ENCODE data around the gene MAN1B1. TPM values are rescaled to one million over a fixed set of nuclear protein-coding genes. Genes with fewer than 3 reads are reported as not detected.

The MAN1B1 gene
- total and polyA plus RNA-seq, 2 donors (not counting 1 experiment from before 2014, with no cell fraction given): 45.5 to 96.6 TPM

GRCh38 chr9:137074657-137075274 is 12.0 kb upstream of the MAN1B1 start:
- no peaks in the 10 kb centered on the region for H3K9me3 ChIP-seq (ENCODE audit: control insufficient read depth, insufficient read depth, low read depth, low read length)
- no peak overlapping the region for H3K27ac ChIP-seq (ENCODE audit: insufficient read depth, low read length)
- H3K27me3 ChIP-seq (ENCODE audit: control insufficient read depth, insufficient read depth, low read length): no peaks in the 10 kb centered on the region
- no peak overlapping the region for H3K4me3 ChIP-seq (replicated peaks in 1 of 4; ENCODE audit: control extremely low read depth in 1 of 4, insufficient read depth in 1 of 4, low read depth in 3 of 4, low read length in 4 of 4)
- H3K9ac ChIP-seq (ENCODE audit: insufficient read depth, low read length): no peak overlapping the region
- H3K4me1 ChIP-seq (ENCODE audit: control insufficient read depth, extremely low read depth, insufficient read depth, low read length): peaks cover 13% of the 10 kb centered on the region
- no peak for DNase-seq (ENCODE audit: low read depth in 2 of 2)
- H3K4me2 ChIP-seq (ENCODE audit: extremely low read depth, insufficient read depth, low read length): no peak overlapping the region
- peaks cover 18% of the 10 kb centered on the region for H3K79me2 ChIP-seq (ENCODE audit: control insufficient read depth, insufficient read depth, low read length)
- TF ChIP-seq CTCF (conservative IDR thresholded peaks at IDR 0.05 in 1 of 2, IDR thresholded peaks at IDR 0.05 in 1 of 2; ENCODE audit: low read depth in 1 of 2, low read length in 2 of 2) (no peak), EZH2 (IDR thresholded peaks at IDR 0.05; ENCODE audit: low read length, missing control alignments) (no peak)
- H2AFZ ChIP-seq (ENCODE audit: low read length): no peak overlapping the region
- H3K36me3 ChIP-seq (ENCODE audit: control insufficient read depth, insufficient read depth, low read length): peaks cover 14% of the 10 kb centered on the region
- no peaks in the 10 kb centered on the region for H4K20me1 ChIP-seq (ENCODE audit: control insufficient read depth, extremely low read depth, insufficient read depth, low read length)

- no peak for DNase-seq (ENCODE audit: low read depth in 2 of 2)
Measured at GRCh38 chr9:137075275-137075775, 11.5 kb upstream of the MAN1B1 start.

GRCh38 chr9:137076636-137077009 is 10.2 kb upstream of the MAN1B1 start:
- TF ChIP-seq EZH2 (IDR thresholded peaks at IDR 0.05; ENCODE audit: low read length, missing control alignments) (no peak), CTCF (conservative IDR thresholded peaks at IDR 0.05 in 1 of 2, IDR thresholded peaks at IDR 0.05 in 1 of 2; ENCODE audit: low read depth in 1 of 2, low read length in 2 of 2) (no peak)
- Histone ChIP-seq H3K79me2 (ENCODE audit: control insufficient read depth, insufficient read depth, low read length) (peaks cover 22% of the 10 kb centered on the region), H3K4me3 (replicated peaks in 1 of 4; ENCODE audit: control extremely low read depth in 1 of 4, insufficient read depth in 1 of 4, low read depth in 3 of 4, low read length in 4 of 4) (peak overlapping the region in 2 of 4 experiments; percentile 19 to 79), H3K9me3 (ENCODE audit: control insufficient read depth, insufficient read depth, low read depth, low read length) (no peaks in the 10 kb centered on the region), H3K27me3 (ENCODE audit: control insufficient read depth, insufficient read depth, low read length) (no peaks in the 10 kb centered on the region), H3K4me2 (ENCODE audit: extremely low read depth, insufficient read depth, low read length) (peak overlapping the region; percentile 59), H3K27ac (ENCODE audit: insufficient read depth, low read length) (no peak overlapping the region), H2AFZ (ENCODE audit: low read length) (peak overlapping the region; percentile 38), H3K36me3 (ENCODE audit: control insufficient read depth, insufficient read depth, low read length) (peaks cover 26% of the 10 kb centered on the region), H3K4me1 (ENCODE audit: control insufficient read depth, extremely low read depth, insufficient read depth, low read length) (peaks cover 8% of the 10 kb centered on the region), H4K20me1 (ENCODE audit: control insufficient read depth, extremely low read depth, insufficient read depth, low read length) (no peaks in the 10 kb centered on the region), H3K9ac (ENCODE audit: insufficient read depth, low read length) (no peak overlapping the region)
- DNase-seq (ENCODE audit: low read depth in 2 of 2): no peak

More at GRCh38 chr9:137075275-137075775, 11.5 kb upstream of the MAN1B1 start:
- H3K9me3 ChIP-seq (ENCODE audit: control insufficient read depth, insufficient read depth, low read depth, low read length): no peaks in the 10 kb centered on the region
- peaks cover 22% of the 10 kb centered on the region for H3K79me2 ChIP-seq (ENCODE audit: control insufficient read depth, insufficient read depth, low read length)
- no peak overlapping the region for H3K4me3 ChIP-seq (replicated peaks in 1 of 4; ENCODE audit: control extremely low read depth in 1 of 4, insufficient read depth in 1 of 4, low read depth in 3 of 4, low read length in 4 of 4)
- no peak overlapping the region for H3K4me2 ChIP-seq (ENCODE audit: extremely low read depth, insufficient read depth, low read length)
- peaks cover 13% of the 10 kb centered on the region for H3K4me1 ChIP-seq (ENCODE audit: control insufficient read depth, extremely low read depth, insufficient read depth, low read length)
- no peak overlapping the region for H2AFZ ChIP-seq (ENCODE audit: low read length)
- no peak overlapping the region for H3K9ac ChIP-seq (ENCODE audit: insufficient read depth, low read length)
- no peak for TF ChIP-seq EZH2 (IDR thresholded peaks at IDR 0.05; ENCODE audit: low read length, missing control alignments)
- H3K36me3 ChIP-seq (ENCODE audit: control insufficient read depth, insufficient read depth, low read length): peaks cover 18% of the 10 kb centered on the region
- no peaks in the 10 kb centered on the region for H4K20me1 ChIP-seq (ENCODE audit: control insufficient read depth, extremely low read depth, insufficient read depth, low read length)
- H3K27me3 ChIP-seq (ENCODE audit: control insufficient read depth, insufficient read depth, low read length): no peaks in the 10 kb centered on the region
- no peak overlapping the region for H3K27ac ChIP-seq (ENCODE audit: insufficient read depth, low read length)

Measured in fibroblast of lung (primary cell).